Heart left ventricle (tissue), 16 donors: ENCODE results near the gene OLFML2A. TPM values are rescaled to one million over a fixed set of nuclear protein-coding genes. Genes with fewer than 3 reads are reported as not detected.

Experiments used
- ATAC-seq, 4 donors: fragments of 200-7000 bp; cut with Tn5 transposase; one replicate each; pipeline ENCODE4 v1.9.1; 2020 to 2022; ENCODE audit warnings: moderate library complexity in 4 of 4, mild to moderate bottlenecking in 3 of 4, moderate number of reproducible peaks in 1 of 4
- DNase-seq, 5 donors: peaks; one replicate each; pipeline ENCODE4 v3.0.0-alpha.2; 2020
- H3K27ac ChIP-seq, 12 donors: fragments of 200-600 bp; sonication (generic) in 4 of 12; one replicate each; pipeline versions ENCODE4 v1.5.0 to v1.8.0; 2016 to 2022; ENCODE audit warnings: mild to moderate bottlenecking in 2 of 12
- H3K27me3 ChIP-seq, 9 donors: fragments of 200-600 bp; sonication (generic) in 2 of 9; one replicate each; pipeline versions ENCODE4 v1.5.1 to v1.8.0; 2016 to 2022; ENCODE audit warnings: mild to moderate bottlenecking in 3 of 9
- H3K36me3 ChIP-seq, 9 donors: fragments of 200-600 bp; sonication (generic) in 2 of 9; one replicate each; pipeline versions ENCODE4 v1.5.0 to v1.8.0; 2018 to 2022; ENCODE audit warnings: mild to moderate bottlenecking in 2 of 9
- H3K4me1 ChIP-seq, 12 donors: fragments of 200-600 bp; sonication (generic) in 4 of 12; one replicate each; pipeline versions ENCODE4 v1.5.0 to v1.8.0; 2016 to 2022; ENCODE audit warnings: mild to moderate bottlenecking in 3 of 12
- H3K4me3 ChIP-seq, 12 donors: fragments of 200-600 bp; sonication (generic) in 4 of 12; one replicate each; pipeline versions ENCODE4 v1.5.0 to v1.8.0; 2017 to 2022; ENCODE audit warnings: mild to moderate bottlenecking in 9 of 12, moderate library complexity in 4 of 12
- H3K9me3 ChIP-seq, 12 donors: fragments of 200-600 bp; sonication (generic) in 4 of 12; one replicate each; pipeline versions ENCODE4 v1.5.0 to v1.8.0; 2016 to 2022; ENCODE audit warnings: mild to moderate bottlenecking in 1 of 12
- POLR2A ChIP-seq, 2 donors: fragments of 450-650 bp; IDR thresholded peaks; one replicate each; pipeline ENCODE4 v1.6.1; 2017; ENCODE audit warnings: antibody characterized with exemption in 2 of 2, mild to moderate bottlenecking in 2 of 2, moderate library complexity in 2 of 2
- WGBS, 4 donors: extraction: QIAGEN DNeasy Blood & Tissue Kit in 2 of 4; methylation state at CpG; one replicate each; pipeline versions ENCODE4 v1.1.5 to v1.1.7; 2013 to 2018; 5-methylcytosine and 5-hydroxymethylcytosine counted together
- intact Hi-C, 10 donors: fragments of 100-400 bp; cut with DNase I; formaldehyde crosslinking; loops; one replicate each; pipeline versions ENCODE4 v1.11.1 to v1.14.2; 2022
- polyA plus RNA-seq, 2 donors: library from polyadenylated mRNA; stranded (reverse); fragments of 200-250 nt; gene quantifications; one replicate each; pipeline ENCODE4 v1.2.3, GENCODE V29; 2013
- total RNA-seq, 9 donors: library from RNA; depleted of rRNA in 2 of 9; stranded (reverse); fragments of >200 nt in 2 of 9; fragmentation: NEBNext Ultra II Directional in 3 of 9; extraction: Animal tissue kit (Norgen Biotek cat#: 25700) in 3 of 9; gene quantifications; one replicate each; pipeline versions ENCODE4 v1.1.0 to v1.2.4, GENCODE V29; 2016 to 2023
- TF ChIP-seq, protein P1 (sequence below), 12 donors: fragments of 200-600 bp; sonication (generic) in 4 of 12; IDR thresholded peaks; one replicate each; pipeline versions ENCODE4 v1.5.0 to v1.8.0; 2018 to 2022; ENCODE audit warnings: antibody characterized with exemption in 12 of 12, mild to moderate bottlenecking in 5 of 12
- donor health status: ischemic (EF 13 %, LVEDD 7.1; RV severe dilation, severe dysfunction).
- donor health status: healthy with polysubstance abuse.
- donor health status: DM: no; HTN: yes; CAD: no.
- donor health status: DM: no; HTN: no; CAD: no.
- donor health status: ischemic (EF 25% LVEDD 6.9; RV normal size, moderate dysfunction).
- donor health status: ischemic (EF 25% LVEDD 5.7; RV mildly dilated, moderate dysfunction).
- donor health status: healthy.
- donor health status: DM: yes; HTN: yes; CAD: no.
- donor health status: ischemic (EF 35%, LVEDD 5.7; RV mildly dilated, moderate dysfunction).
- donor health status: nonischemic (EF 11% LVEDD 7.7; RV severe dilation, severe dysfunction).
- donor health status: DM: yes; HTN: yes; CAD: no.
- donor health status: PGD.
- donor health status: ischemic (EF 29% LVEDD 5.4; RV normal size, mild dysfunction).
- donor health status: nonischemic (EF 23%, LVEDD 6.1; RV moderate dilation, normal function).

OLFML2A gene
- total and polyA plus RNA-seq, 11 donors, result 8.5 to 71.1 (median 34.1) TPM

GRCh38 chr9:124800306-124801259, 23.6 kb downstream of the OLFML2A start:
- Histone ChIP-seq H3K4me3 (no peak overlapping the region), H3K4me1 (peaks cover 0 to 64% (median 50%) of the 10 kb centered on the region in 12 donors), H3K9me3 (no peaks in the 10 kb centered on the region), H3K36me3 (peaks cover 0 to 14% (median 0%) of the 10 kb centered on the region in 9 donors), H3K27me3 (no peaks in the 10 kb centered on the region), H3K27ac (peak overlapping the region in 5 of 12 donors; percentile 26 to 82 (median 73))
- peak in 4 of 5 donors; percentile 61 to 83 (median 75) for DNase-seq
- intact Hi-C loops, result no loop called here
- ATAC-seq, result peak; percentile 38 to 78 (median 63)
- WGBS, 4 donors, result 16 to 29% (median 22%) methylated on average over 15 of the region's 15 CpGs
- TF ChIP-seq, protein P1, sequence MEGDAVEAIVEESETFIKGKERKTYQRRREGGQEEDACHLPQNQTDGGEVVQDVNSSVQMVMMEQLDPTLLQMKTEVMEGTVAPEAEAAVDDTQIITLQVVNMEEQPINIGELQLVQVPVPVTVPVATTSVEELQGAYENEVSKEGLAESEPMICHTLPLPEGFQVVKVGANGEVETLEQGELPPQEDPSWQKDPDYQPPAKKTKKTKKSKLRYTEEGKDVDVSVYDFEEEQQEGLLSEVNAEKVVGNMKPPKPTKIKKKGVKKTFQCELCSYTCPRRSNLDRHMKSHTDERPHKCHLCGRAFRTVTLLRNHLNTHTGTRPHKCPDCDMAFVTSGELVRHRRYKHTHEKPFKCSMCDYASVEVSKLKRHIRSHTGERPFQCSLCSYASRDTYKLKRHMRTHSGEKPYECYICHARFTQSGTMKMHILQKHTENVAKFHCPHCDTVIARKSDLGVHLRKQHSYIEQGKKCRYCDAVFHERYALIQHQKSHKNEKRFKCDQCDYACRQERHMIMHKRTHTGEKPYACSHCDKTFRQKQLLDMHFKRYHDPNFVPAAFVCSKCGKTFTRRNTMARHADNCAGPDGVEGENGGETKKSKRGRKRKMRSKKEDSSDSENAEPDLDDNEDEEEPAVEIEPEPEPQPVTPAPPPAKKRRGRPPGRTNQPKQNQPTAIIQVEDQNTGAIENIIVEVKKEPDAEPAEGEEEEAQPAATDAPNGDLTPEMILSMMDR (IDR thresholded peaks at IDR 0.05), result no peak
- no peak for TF ChIP-seq POLR2A (IDR thresholded peaks at IDR 0.05)

DNA sequence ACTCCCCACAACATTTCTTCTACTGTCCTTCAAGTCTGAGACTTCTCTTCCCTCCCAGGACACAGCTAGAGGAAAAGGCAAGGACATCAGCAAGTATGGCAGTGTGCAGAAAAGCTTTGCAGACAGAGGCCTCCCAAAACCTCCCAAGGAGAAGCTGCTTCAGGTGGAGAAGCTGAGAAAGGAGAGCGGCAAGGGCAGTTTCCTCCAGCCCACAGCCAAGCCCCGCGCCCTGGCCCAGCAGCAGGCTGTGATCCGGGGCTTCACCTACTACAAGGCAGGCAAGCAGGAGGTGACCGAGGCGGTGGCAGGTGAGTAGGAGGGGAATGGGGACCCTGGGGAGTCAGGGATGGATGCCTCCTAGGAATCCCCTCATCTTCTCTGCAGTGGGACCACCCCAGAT, 24.4 kb downstream of the OLFML2A start:
- intact Hi-C loops, result no loop called here
- 93 to 98% (median 98%) methylated on average over 5 to 6 of the region's 6 CpGs for WGBS, 4 donors

GRCh38 chr9:124802426-124802825, 25.5 kb downstream of the OLFML2A start:
- Histone ChIP-seq H3K4me1 (peaks cover 0 to 45% (median 31%) of the 10 kb centered on the region in 12 donors), H3K9me3 (no peaks in the 10 kb centered on the region), H3K27me3 (no peaks in the 10 kb centered on the region), H3K27ac (peak overlapping the region in 2 of 12 donors; percentile 16 to 37), H3K4me3 (no peak overlapping the region), H3K36me3 (peaks cover 0 to 14% (median 0%) of the 10 kb centered on the region in 9 donors)
- DNase-seq (peak in 1 of 5 donors; percentile 67), ATAC-seq (peak in 2 of 4 donors; percentile 11 to 13)
- intact Hi-C loops, result no loop called here
- 44 to 78% (median 72%) methylated on average over 3 of the region's 3 CpGs for WGBS, 4 donors
- TF ChIP-seq POLR2A (IDR thresholded peaks at IDR 0.05), result no peak

More for the DNA sequence above, 24.4 kb downstream of the OLFML2A start:
- no peaks in the 10 kb centered on the region for H3K27me3 ChIP-seq
- H3K36me3 ChIP-seq, result peaks cover 0 to 14% (median 0%) of the 10 kb centered on the region in 9 donors
- no peak for DNase-seq
- no peak overlapping the region for H3K4me3 ChIP-seq
- peak overlapping the region in 1 of 12 donors; percentile 82 for H3K27ac ChIP-seq
- TF ChIP-seq, protein P1 (IDR thresholded peaks at IDR 0.05), result no peak
- peaks cover 0 to 56% (median 42%) of the 10 kb centered on the region in 12 donors for H3K4me1 ChIP-seq
- no peaks in the 10 kb centered on the region for H3K9me3 ChIP-seq
- no peak for ATAC-seq

DNA sequence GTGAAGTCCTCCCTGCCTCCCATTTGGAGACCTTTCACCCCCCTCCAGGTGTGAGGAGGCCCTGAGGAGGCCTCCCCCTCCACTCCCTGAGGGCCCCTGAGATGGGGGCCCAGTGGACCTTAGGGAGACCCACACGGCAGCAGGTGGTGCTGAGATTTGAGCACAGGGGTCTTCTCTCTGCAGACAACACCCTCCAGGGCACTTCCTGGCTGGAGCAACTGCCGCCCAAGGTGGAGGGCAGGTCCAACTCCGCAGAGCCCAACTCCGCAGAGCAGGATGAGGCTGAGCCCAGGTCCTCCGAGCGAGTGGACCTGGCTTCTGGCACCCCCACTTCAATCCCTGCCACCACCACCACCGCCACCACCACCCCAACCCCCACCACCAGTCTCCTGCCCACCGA, 27.0 kb downstream of the OLFML2A start:
- Histone ChIP-seq H3K4me3 (no peak overlapping the region), H3K36me3 (peaks cover 0 to 19% (median 0%) of the 10 kb centered on the region in 9 donors), H3K4me1 (peaks cover 0 to 32% (median 20%) of the 10 kb centered on the region in 12 donors), H3K27ac (no peak overlapping the region), H3K27me3 (no peaks in the 10 kb centered on the region), H3K9me3 (no peaks in the 10 kb centered on the region)
- ATAC-seq, result no peak
- peak in 1 of 5 donors; percentile 31 for DNase-seq
- intact Hi-C loops, result no loop called here
- TF ChIP-seq POLR2A (IDR thresholded peaks at IDR 0.05), result no peak
- TF ChIP-seq, protein P1 (IDR thresholded peaks at IDR 0.05), result no peak
- 87 to 100% (median 95%) methylated on average over 7 to 8 of the region's 8 CpGs for WGBS, 4 donors
